Caco-2 (cell line): ENCODE measurements around the gene GIPC3. TPM values are rescaled to one million over a fixed set of nuclear protein-coding genes. Genes with fewer than 3 reads are reported as not detected.

Experiments used
- BruUV-seq: library from RNA; stranded (reverse); fragments of 400-500 nt; replicated peaks from 2 replicates; lab custom pipeline; 2021; lab: Mats Ljungman, UMichigan
- CTCF ChIA-PET: fragments of 300-600 bp; sonication (Branson Sonifier 250); formaldehyde crosslinking; loops from one replicate; lab custom pipeline; 2022; ENCODE audit warnings: antibody characterized with exemption; lab: Charles Lee
- POLR2A ChIA-PET: fragments of 300-600 bp; sonication (Branson Sonifier 250); formaldehyde crosslinking; loops from one replicate; lab custom pipeline; 2022; ENCODE audit warnings: antibody characterized with exemption; lab: Charles Lee
- DNase-seq, 2 experiments: peaks; one replicate each; pipeline versions ENCODE4 v3.0.0 to v3.0.0-alpha.2; 2020 to 2022
- H3K27me3 ChIP-seq: replicated peaks from 2 replicates; pipeline ENCODE4 v1.6.0; 2011; ENCODE audit warnings: low read length; ENCODE audit not compliant: control insufficient read depth, insufficient read depth
- H3K36me3 ChIP-seq: 2 replicates; pipeline ENCODE4 v1.5.1; 2011; ENCODE audit warnings: low read length; ENCODE audit not compliant: control insufficient read depth, insufficient read depth
- H3K4me1 ChIP-seq: fragments of 250-450 bp; sonication (Bioruptor Pico); 2 replicates; pipeline ENCODE4 v1.5.1; 2020; ENCODE audit warnings: mild to moderate bottlenecking
- H3K4me3 ChIP-seq: 2 replicates; pipeline ENCODE4 v1.5.1; 2011; ENCODE audit warnings: low read depth, mild to moderate bottlenecking, control low read depth, low read length
- H3K9me3 ChIP-seq: fragments of 250-450 bp; sonication (Bioruptor Pico); 2 replicates; pipeline ENCODE4 v1.5.1; 2020; ENCODE audit warnings: mild to moderate bottlenecking, moderate library complexity
- H3K27ac Mint-ChIP-seq: one replicate; pipeline ENCODE4 v1.8.0; 2022; ENCODE audit warnings: mixed read lengths; ENCODE audit not compliant: unreplicated experiment
- H3K27me3 Mint-ChIP-seq: one replicate; pipeline ENCODE4 v1.8.0; 2022; ENCODE audit warnings: mixed read lengths; ENCODE audit not compliant: insufficient read depth, unreplicated experiment
- H3K36me3 Mint-ChIP-seq: one replicate; pipeline ENCODE4 v1.8.0; 2022; ENCODE audit warnings: mild to moderate bottlenecking, mixed read lengths; ENCODE audit not compliant: insufficient read depth, unreplicated experiment
- H3K4me1 Mint-ChIP-seq: one replicate; pipeline ENCODE4 v1.8.0; 2022; ENCODE audit warnings: low read depth, mixed read lengths; ENCODE audit not compliant: unreplicated experiment
- H3K4me3 Mint-ChIP-seq: one replicate; pipeline ENCODE4 v1.8.0; 2022; ENCODE audit warnings: mild to moderate bottlenecking, moderate library complexity, mixed read lengths; ENCODE audit not compliant: unreplicated experiment
- H3K9me3 Mint-ChIP-seq: one replicate; pipeline ENCODE4 v1.8.0; 2022; ENCODE audit warnings: mixed read lengths; ENCODE audit not compliant: unreplicated experiment
- CTCF ChIP-seq, 2 experiments: fragments of 200-600 bp in 1 of 2; IDR thresholded peaks; 1 replicate in 1 of 2; 2 replicates in 1 of 2; pipeline versions ENCODE4 v1.5.1 to v1.8.0; 2011 to 2022; ENCODE audit warnings: antibody characterized with exemption in 1 of 2, control low read depth in 1 of 2, inconsistent platforms in 1 of 2, low read depth in 1 of 2, low read length in 1 of 2, mild to moderate bottlenecking in 1 of 2, moderate library complexity in 1 of 2; ENCODE audit not compliant: insufficient read depth in 1 of 2, severe bottlenecking in 1 of 2, unreplicated experiment in 1 of 2
- intact Hi-C: fragments of 100-400 bp; cut with micrococcal nuclease; formaldehyde crosslinking; loops from one replicate; pipeline ENCODE4 v1.10.0; 2022; ENCODE audit not compliant: unreplicated experiment
- total RNA-seq: library from RNA; stranded (reverse); gene quantifications from 2 replicates; pipeline ENCODE4 v1.2.3, GENCODE V29; 2022

GIPC3 gene
- total RNA-seq, 1 experiment from 2014 or later: not detected

- no peak for DNase-seq
- no peak for TF ChIP-seq CTCF (IDR thresholded peaks at IDR 0.05; ENCODE audit: insufficient read depth in 1 of 2, low read depth in 1 of 2, low read length in 1 of 2, severe bottlenecking in 1 of 2, unreplicated experiment in 1 of 2)
- Histone ChIP-seq H3K36me3 (no peaks in the 10 kb centered on the region), H3K4me1 (no peaks in the 10 kb centered on the region), H3K4me3 (no peak overlapping the region), H3K27me3 (no peaks in the 10 kb centered on the region), H3K9me3 (0 out of 2 replicates have a peak, but pooled peaks cover 8% of the 10 kb centered on the region)
- Mint-ChIP-seq H3K27ac (no peak overlapping the region), H3K9me3 (no peaks in the 10 kb centered on the region), H3K36me3 (peaks cover 5% of the 10 kb centered on the region), H3K27me3 (peaks cover 4% of the 10 kb centered on the region), H3K4me3 (no peak overlapping the region), H3K4me1 (no peaks in the 10 kb centered on the region)
- no TSS peak for BruUV-seq
- CTCF ChIA-PET: no interaction called here
- intact Hi-C loops: no loop called here
- POLR2A ChIA-PET: no interaction called here
Measured at GRCh38 chr19:3589949-3590348, 4.7 kb downstream of the GIPC3 start.

GRCh38 chr19:3590991-3591659 lies 5.8 kb downstream of the GIPC3 start:
- BruUV-seq: no TSS peak

More at GRCh38 chr19:3590991-3591659, 5.8 kb downstream of the GIPC3 start:
- H3K36me3 Mint-ChIP-seq: peaks cover 5% of the 10 kb centered on the region
- no peaks in the 10 kb centered on the region for H3K4me1 Mint-ChIP-seq
- ChIA-PET POLR2A (interaction anchor here (0.5 kb wide), 1 partner anchor 13 kb away, joined by 5 read pairs; no protein-coding TSS in a partner anchor), CTCF (no interaction called here)
- H3K4me3 Mint-ChIP-seq: no peak overlapping the region
- H3K27me3 Mint-ChIP-seq: peaks cover 4% of the 10 kb centered on the region
- Histone ChIP-seq H3K27me3 (no peaks in the 10 kb centered on the region), H3K4me3 (no peak overlapping the region), H3K36me3 (no peaks in the 10 kb centered on the region), H3K4me1 (no peaks in the 10 kb centered on the region), H3K9me3 (0 out of 2 replicates have a peak, but pooled peaks cover 8% of the 10 kb centered on the region)
- H3K9me3 Mint-ChIP-seq: no peaks in the 10 kb centered on the region
- intact Hi-C loops: no loop called here
- no peak for DNase-seq
- no peak overlapping the region for H3K27ac Mint-ChIP-seq
- TF ChIP-seq CTCF (IDR thresholded peaks at IDR 0.05; ENCODE audit: insufficient read depth in 1 of 2, low read depth in 1 of 2, low read length in 1 of 2, severe bottlenecking in 1 of 2, unreplicated experiment in 1 of 2): no peak
